DMS 273 (cell line): ENCODE results near the gene EHBP1.

Experiments used
- DNase-seq: peaks from one replicate; lab custom pipeline; 2025; ENCODE audit not compliant: unreplicated experiment; lab: John Stamatoyannopoulos, UW

Gene EHBP1

GRCh38 chr2:63048367-63049171, 343.1 kb downstream of the EHBP1 start:
- DNase-seq: peak; percentile 45

GRCh38 chr2:63049211-63049969, 343.9 kb downstream of the EHBP1 start:
- peak; percentile 55 for DNase-seq

GRCh38 chr2:63049970-63050333, 344.4 kb downstream of the EHBP1 start:
- no peak for DNase-seq

- DNase-seq: peak; percentile 94
Measured at GRCh38 chr2:63050334-63051041, 345.0 kb downstream of the EHBP1 start, which contains the start of gene OTX1. OTX1 (plus strand) TSS chr2:63050830; CDS start chr2:63052991, 2,161 bp downstream.

- DNase-seq: peak; percentile 38
Measured at GRCh38 chr2:63051042-63051794, 345.7 kb downstream of the EHBP1 start.

GRCh38 chr2:63051795-63052333, 346.4 kb downstream of the EHBP1 start:
- DNase-seq: no peak

- peak; percentile 13 for DNase-seq
Measured at GRCh38 chr2:63052411-63053080, 347.0 kb downstream of the EHBP1 start.

- DNase-seq: no peak
Measured at GRCh38 chr2:63053081-63053888, 347.8 kb downstream of the EHBP1 start.

GRCh38 chr2:63053889-63054602, 348.5 kb downstream of the EHBP1 start:
- no peak for DNase-seq

GRCh38 chr2:63054841-63055225, 349.3 kb downstream of the EHBP1 start:
- DNase-seq: no peak

GRCh38 chr2:63055226-63056106, 350.0 kb downstream of the EHBP1 start:
- no peak for DNase-seq

- DNase-seq: no peak
Measured at GRCh38 chr2:63056107-63057050, 350.9 kb downstream of the EHBP1 start.

GRCh38 chr2:63057249-63058143, 352.0 kb downstream of the EHBP1 start:
- DNase-seq: no peak

GRCh38 chr2:63058144-63058920, 352.8 kb downstream of the EHBP1 start:
- DNase-seq: no peak
